Spleen (tissue), 13 donors: Measurements from ENCODE around the gene SGK2. TPM values are rescaled to one million over a fixed set of nuclear protein-coding genes. Genes with fewer than 3 reads are reported as not detected.

Source experiments
- DNase-seq: peaks from one replicate; pipeline ENCODE4 v3.0.0-alpha.2; 2020
- H3K27ac ChIP-seq, 8 donors: fragments of 200-600 bp; sonication (generic) in 7 of 8; 1 replicate in 4 of 8; 2 replicates in 4 of 8; pipeline versions ENCODE4 v1.5.0 to v1.8.0; 2016 to 2021; ENCODE audit warnings: inconsistent platforms in 4 of 8, mild to moderate bottlenecking in 4 of 8, moderate library complexity in 1 of 8
- H3K27me3 ChIP-seq, 7 donors: fragments of 200-600 bp; sonication (generic) in 6 of 7; replicated peaks in 1 of 7; 1 replicate in 4 of 7; 2 replicates in 3 of 7; pipeline versions ENCODE4 v1.5.0 to v1.8.0; 2016 to 2021; ENCODE audit warnings: inconsistent platforms in 3 of 7, mild to moderate bottlenecking in 1 of 7
- H3K36me3 ChIP-seq, 6 donors: fragments of 200-600 bp; sonication (generic) in 5 of 6; 1 replicate in 4 of 6; 2 replicates in 2 of 6; pipeline versions ENCODE4 v1.5.0 to v1.8.0; 2016 to 2021; ENCODE audit warnings: inconsistent platforms in 2 of 6
- H3K4me1 ChIP-seq, 6 donors: fragments of 200-600 bp; sonication (generic) in 5 of 6; 1 replicate in 3 of 6; 2 replicates in 3 of 6; pipeline versions ENCODE4 v1.5.0 to v1.8.0; 2016 to 2021; ENCODE audit warnings: inconsistent platforms in 3 of 6
- H3K4me3 ChIP-seq, 8 donors: fragments of 200-600 bp; sonication (generic) in 7 of 8; 1 replicate in 4 of 8; 2 replicates in 4 of 8; pipeline versions ENCODE4 v1.5.0 to v1.8.0; 2016 to 2021; ENCODE audit warnings: inconsistent platforms in 4 of 8, mild to moderate bottlenecking in 4 of 8, moderate library complexity in 2 of 8
- H3K9me3 ChIP-seq, 8 donors: fragments of 200-600 bp; sonication (generic) in 7 of 8; 1 replicate in 4 of 8; 2 replicates in 4 of 8; pipeline versions ENCODE4 v1.5.0 to v1.8.0; 2016 to 2021; ENCODE audit warnings: inconsistent platforms in 4 of 8
- CTCF ChIP-seq, 11 experiments: fragments of 200-600 bp in 7 of 11; fragments of 450-650 bp in 4 of 11; sonication (generic) in 4 of 11; IDR thresholded peaks in 8 of 11; conservative IDR thresholded peaks in 3 of 11; 1 replicate in 7 of 11; 2 replicates in 4 of 11; pipeline versions ENCODE4 v1.4.0 to v1.8.0; 2016 to 2021; ENCODE audit warnings: antibody characterized with exemption in 11 of 11, inconsistent platforms in 4 of 11, mild to moderate bottlenecking in 1 of 11
- POLR2A ChIP-seq, 3 donors: fragments of 450-650 bp; IDR thresholded peaks; one replicate each; pipeline ENCODE4 v1.5.1; 2017; ENCODE audit warnings: antibody characterized with exemption in 3 of 3, mild to moderate bottlenecking in 1 of 3
- POLR2AphosphoS5 ChIP-seq, 3 donors: sonication (generic); formaldehyde crosslinking; IDR thresholded peaks; one replicate each; pipeline ENCODE4 v1.5.1; 2017; ENCODE audit warnings: antibody characterized with exemption in 3 of 3
- WGBS, 5 donors: extraction: QIAGEN DNeasy Blood & Tissue Kit in 3 of 5; methylation state at CpG; one replicate each; pipeline versions ENCODE4 v1.1.5 to v1.1.7; 2013 to 2018; 5-methylcytosine and 5-hydroxymethylcytosine counted together
- intact Hi-C: fragments of 100-400 bp; cut with DNase I; formaldehyde crosslinking; loops from one replicate; pipeline ENCODE4 v1.15.0; 2023; ENCODE audit warnings: low total_unique reads
- long read RNA-seq, 2 donors: transcript quantifications; one replicate each; lab custom pipeline, GENCODE V29; 2026
- polyA plus RNA-seq, 3 donors: library from polyadenylated mRNA; stranded (reverse); fragments of 200-250 nt; gene quantifications; one replicate each; pipeline ENCODE4 v1.2.1, GENCODE V29; 2013
- total RNA-seq, 7 donors: library from RNA; depleted of rRNA in 3 of 7; stranded (reverse); fragments of >200 nt in 3 of 7; fragmentation: NEBNext Ultra II Directional in 4 of 7; extraction: Animal tissue kit (Norgen Biotek cat#: 25700) in 4 of 7; gene quantifications; one replicate each; pipeline versions ENCODE4 v1.1.0 to v1.2.1, GENCODE V29; 2016 to 2021
- donor health status: healthy with polysubstance abuse.
- donor health status: DM: no; HTN: no; CAD: no; lungs with moderate emphysema.
- donor health status: DM: no; HTN: no; CAD: no.
- donor health status: Bipolar disorder and iron deficiency.
- donor health status: healthy.
- donor health status: DM: no; HTN: no; CAD: no.
- donor health status: DM: yes; HTN: yes; CAD: no.

The SGK2 gene
- total RNA-seq, result 1 to 10 TPM in 5 of 7 donors, under 1 TPM in 2; 0.50 to 3.1 (median 1.2) TPM
- under 1 TPM; 0.54 to 0.65 (median 0.55) TPM for polyA plus RNA-seq
- long read RNA-seq, donor 1, result 0 reads
- long read RNA-seq, donor 2, result 0 reads

- no peaks in the 10 kb centered on the region for H3K9me3 ChIP-seq
- 61 to 83% (median 74%) methylated on average over 12 of the region's 12 CpGs for WGBS, 5 donors
- no peak within 1 kb of the TSS for H3K27ac ChIP-seq
- TF ChIP-seq CTCF (IDR thresholded peaks at IDR 0.05 in 8 of 11, conservative IDR thresholded peaks at IDR 0.05 in 3 of 11) (no peak), POLR2AphosphoS5 (IDR thresholded peaks at IDR 0.05) (no peak), POLR2A (IDR thresholded peaks at IDR 0.05) (no peak)
- DNase-seq, result peak; percentile 47
- H3K4me1 ChIP-seq, result peaks cover 0 to 30% (median 3%) of the 10 kb centered on the region in 6 donors
- H3K27me3 ChIP-seq, result no peaks in the 10 kb centered on the region
- no peak within 1 kb of the TSS for H3K4me3 ChIP-seq
- intact Hi-C loops, result no loop called here
- H3K36me3 ChIP-seq, result no peaks in the 10 kb centered on the region
Observed at GRCh38 chr20:43558412-43559146, at the start of gene SGK2. Gene SGK2, plus strand, starts transcription at chr20:43559027. Its CDS starts 7,469 bp downstream, at chr20:43566496.

DNA sequence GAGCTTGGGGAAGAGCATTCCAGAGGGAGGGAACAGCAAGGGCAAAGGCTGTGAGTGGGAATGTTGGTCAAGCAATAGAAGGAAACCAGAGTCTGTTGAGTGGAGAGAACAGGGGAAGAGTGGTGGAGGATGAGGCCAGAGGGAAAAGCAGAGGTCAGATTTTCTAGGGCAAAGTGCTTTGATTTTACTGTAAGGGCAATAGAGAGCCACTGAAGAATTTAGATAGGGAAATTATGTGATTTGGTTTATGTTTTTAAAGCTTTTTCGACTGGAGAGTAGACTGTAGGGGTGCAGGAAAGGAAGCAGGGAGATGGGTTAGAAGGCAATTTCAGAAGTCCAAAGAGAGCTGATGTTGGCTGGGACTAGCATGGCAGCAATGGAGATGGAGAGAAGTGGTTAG, 46.9 kb upstream of the SGK2 start:
- Histone ChIP-seq H3K36me3 (no peaks in the 10 kb centered on the region), H3K27ac (no peak overlapping the region), H3K4me3 (no peak overlapping the region), H3K4me1 (peaks cover 4 to 39% (median 26%) of the 10 kb centered on the region in 6 donors), H3K9me3 (no peaks in the 10 kb centered on the region), H3K27me3 (peaks cover 0 to 22% (median 16%) of the 10 kb centered on the region in 7 donors)
- WGBS, 5 donors, result 78 to 92% (median 91%) methylated on average over 1 of the region's 1 CpG
- intact Hi-C loops, result no loop called here
- no peak for DNase-seq
- TF ChIP-seq CTCF (IDR thresholded peaks at IDR 0.05 in 8 of 11, conservative IDR thresholded peaks at IDR 0.05 in 3 of 11), result no peak
- no peak for TF ChIP-seq POLR2AphosphoS5 (IDR thresholded peaks at IDR 0.05)
- TF ChIP-seq POLR2A (IDR thresholded peaks at IDR 0.05), result no peak

DNA sequence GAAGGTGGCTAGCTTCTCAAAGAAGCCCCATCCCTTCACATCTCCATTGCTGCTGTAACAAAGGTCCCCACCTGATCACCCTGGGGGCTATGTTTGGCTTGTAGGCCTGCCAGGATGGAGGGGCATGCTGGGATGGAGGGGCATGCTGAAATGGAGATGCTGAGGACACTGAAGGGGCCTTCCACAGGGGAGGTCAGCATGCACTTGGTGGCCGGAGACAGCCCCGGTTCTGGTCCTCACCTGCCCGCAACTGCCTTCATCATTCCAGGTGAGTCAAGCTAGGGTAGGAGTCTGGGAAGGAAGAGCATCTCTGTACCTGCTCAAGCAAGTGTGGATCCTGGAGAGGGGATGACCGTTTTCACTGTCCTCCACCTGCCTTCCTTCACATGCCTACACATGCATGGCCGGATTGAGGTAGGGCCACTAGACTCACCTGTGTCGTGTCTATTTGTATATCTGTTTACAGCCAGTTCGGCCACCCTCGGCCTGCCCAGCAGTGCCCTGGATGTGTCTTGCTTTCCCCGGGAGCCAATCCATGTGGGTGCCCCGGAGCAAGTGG, 45.4 kb upstream of the SGK2 start:
- 57 to 74% (median 61%) methylated on average over 6 to 10 of the region's 10 CpGs for WGBS, 5 donors
- H3K4me3 ChIP-seq, result peak overlapping the region; percentile 20 to 86 (median 58)
- peak overlapping the region in 7 of 8 donors; percentile 10 to 85 (median 77) for H3K27ac ChIP-seq
- no peaks in the 10 kb centered on the region for H3K9me3 ChIP-seq
- intact Hi-C loops, result no loop called here
- peaks cover 0 to 6% (median under 1%) of the 10 kb centered on the region in 7 donors for H3K27me3 ChIP-seq
- TF ChIP-seq CTCF (IDR thresholded peaks at IDR 0.05 in 8 of 11, conservative IDR thresholded peaks at IDR 0.05 in 3 of 11) (no peak), POLR2A (IDR thresholded peaks at IDR 0.05) (peak in 1 of 3 donors; percentile 21), POLR2AphosphoS5 (IDR thresholded peaks at IDR 0.05) (no peak)
- peak; percentile 77 for DNase-seq
- peaks cover 0 to 6% (median 0%) of the 10 kb centered on the region in 6 donors for H3K36me3 ChIP-seq
- peaks cover 0 to 23% (median 10%) of the 10 kb centered on the region in 6 donors for H3K4me1 ChIP-seq
